ENCODE results near the gene ZNF557. TPM values are rescaled to one million over a fixed set of nuclear protein-coding genes. Genes with fewer than 3 reads are reported as not detected.

Gene ZNF557
- total RNA-seq, 2 experiments from 2014 or later = 6.2 to 7.7 TPM

GRCh38 chr19:7117248-7117647, 47.7 kb downstream of the ZNF557 start:
- ChIA-PET POLR2A (no interaction called here), CTCF (interaction anchor here (0.9 kb wide), 1 partner anchor 23 kb away, joined by 3 read pairs; no protein-coding TSS in a partner anchor)
- Mint-ChIP-seq H3K4me3 (no peak overlapping the region), H3K36me3 (ENCODE audit: low read depth) (no peaks in the 10 kb centered on the region), H3K9me3 (no peaks in the 10 kb centered on the region), H3K4me1 (ENCODE audit: low read depth) (no peaks in the 10 kb centered on the region), H3K27ac (no peak overlapping the region), H3K27me3 (no peaks in the 10 kb centered on the region)
- DNase-seq (no peak), ATAC-seq (no peak)
- TF ChIP-seq CTCF (IDR thresholded peaks at IDR 0.05) = no peak
- intact Hi-C loops (cut with micrococcal nuclease) = no loop called here

- Mint-ChIP-seq H3K9me3 (peaks cover under 1% of the 10 kb centered on the region), H3K4me3 (no peak overlapping the region), H3K27ac (no peak overlapping the region), H3K27me3 (no peaks in the 10 kb centered on the region), H3K4me1 (ENCODE audit: low read depth) (no peaks in the 10 kb centered on the region), H3K36me3 (ENCODE audit: low read depth) (no peaks in the 10 kb centered on the region)
- no peak for DNase-seq
- ChIA-PET POLR2A (no interaction called here), CTCF (no interaction called here)
- intact Hi-C loops (cut with micrococcal nuclease) = no loop called here
- TF ChIP-seq CTCF (IDR thresholded peaks at IDR 0.05) = no peak
- no peak for ATAC-seq
Measured at GRCh38 chr19:7119582-7119981, 50.1 kb downstream of the ZNF557 start.

GRCh38 chr19:7120499-7120898, 51.0 kb downstream of the ZNF557 start:
- peaks cover 7% of the 10 kb centered on the region for H3K9me3 Mint-ChIP-seq
- no peak for TF ChIP-seq CTCF (IDR thresholded peaks at IDR 0.05)
- intact Hi-C loops (cut with micrococcal nuclease) = no loop called here
- no peak overlapping the region for H3K4me3 Mint-ChIP-seq
- no peak for DNase-seq
- ChIA-PET CTCF (no interaction called here), POLR2A (no interaction called here)
- no peak overlapping the region for H3K27ac Mint-ChIP-seq
- H3K36me3 Mint-ChIP-seq (ENCODE audit: low read depth) = no peaks in the 10 kb centered on the region
- no peaks in the 10 kb centered on the region for H3K27me3 Mint-ChIP-seq
- H3K4me1 Mint-ChIP-seq (ENCODE audit: low read depth) = no peaks in the 10 kb centered on the region
- ATAC-seq = no peak

GRCh38 chr19:7122701-7123100, 53.2 kb downstream of the ZNF557 start:
- intact Hi-C loops (cut with micrococcal nuclease) = no loop called here
- no peaks in the 10 kb centered on the region for H3K4me1 Mint-ChIP-seq (ENCODE audit: low read depth)
- ChIA-PET CTCF (interaction anchor here (0.6 kb wide), 1 partner anchor 29 kb away, joined by 3 read pairs; no protein-coding TSS in a partner anchor), POLR2A (no interaction called here)
- no peaks in the 10 kb centered on the region for H3K27me3 Mint-ChIP-seq
- no peaks in the 10 kb centered on the region for H3K36me3 Mint-ChIP-seq (ENCODE audit: low read depth)
- DNase-seq = no peak
- H3K27ac Mint-ChIP-seq = no peak overlapping the region
- no peak for ATAC-seq
- no peak overlapping the region for H3K4me3 Mint-ChIP-seq
- peaks cover 9% of the 10 kb centered on the region for H3K9me3 Mint-ChIP-seq
- no peak for TF ChIP-seq CTCF (IDR thresholded peaks at IDR 0.05)

GRCh38 chr19:7124782-7125181, 55.3 kb downstream of the ZNF557 start:
- ATAC-seq (no peak), DNase-seq (no peak)
- peaks cover 9% of the 10 kb centered on the region for H3K9me3 Mint-ChIP-seq
- intact Hi-C loops (cut with micrococcal nuclease) = no loop called here
- ChIA-PET CTCF (no interaction called here), POLR2A (no interaction called here)
- no peak overlapping the region for H3K4me3 Mint-ChIP-seq
- TF ChIP-seq CTCF (IDR thresholded peaks at IDR 0.05) = no peak
- no peak overlapping the region for H3K27ac Mint-ChIP-seq
- no peaks in the 10 kb centered on the region for H3K36me3 Mint-ChIP-seq (ENCODE audit: low read depth)
- no peaks in the 10 kb centered on the region for H3K27me3 Mint-ChIP-seq
- no peaks in the 10 kb centered on the region for H3K4me1 Mint-ChIP-seq (ENCODE audit: low read depth)

Data from activated CD8-positive, alpha-beta T cell treated with anti-CD3 and anti-CD28 coated beads for 36 hours (primary cell).